ENCODE data around the gene PDE6B. TPM values are rescaled to one million over a fixed set of nuclear protein-coding genes. Genes with fewer than 3 reads are reported as not detected.
"Not testable (repeated sequence)": the region's sequence is repeated elsewhere in the genome, so short reads cannot be mapped to it uniquely, and the experiment has no call there.

Gene PDE6B
- polyA plus RNA-seq, 3 donors = 40.3 to 56.1 (median 46.4) TPM

GRCh38 chr4:703336-704197, 78.2 kb downstream of the PDE6B start:
- DNase-seq = no peak

- DNase-seq = no peak
Measured at GRCh38 chr4:704198-704891, 79.0 kb downstream of the PDE6B start.

- no peak for DNase-seq
Measured at GRCh38 chr4:704971-705277, 79.6 kb downstream of the PDE6B start.

- DNase-seq = peak; percentile 94
Measured at GRCh38 chr4:705278-706082, 80.1 kb downstream of the PDE6B start, which contains the start of gene PCGF3. PCGF3 (plus strand) TSS chr4:705832; CDS start chr4:733681, 27,849 bp downstream.

GRCh38 chr4:706083-706633, 80.8 kb downstream of the PDE6B start:
- not testable (repeated sequence) for DNase-seq

GRCh38 chr4:706834-707598, 81.6 kb downstream of the PDE6B start:
- DNase-seq = no peak

- DNase-seq = no peak
Measured at GRCh38 chr4:707929-708630, 82.7 kb downstream of the PDE6B start.

GRCh38 chr4:708631-708933, 83.2 kb downstream of the PDE6B start:
- no peak for DNase-seq

- no peak for DNase-seq
Measured at GRCh38 chr4:709348-709747, 84.0 kb downstream of the PDE6B start.

GRCh38 chr4:710116-710515, 84.7 kb downstream of the PDE6B start:
- no peak for DNase-seq

GRCh38 chr4:710916-711315, 85.5 kb downstream of the PDE6B start:
- no peak for DNase-seq

- no peak for DNase-seq
Measured at GRCh38 chr4:712093-712492, 86.7 kb downstream of the PDE6B start.

- no peak for DNase-seq
Measured at GRCh38 chr4:712916-713632, 87.7 kb downstream of the PDE6B start.

GRCh38 chr4:714087-714486, 88.7 kb downstream of the PDE6B start:
- DNase-seq = no peak

- no peak for DNase-seq
Measured at GRCh38 chr4:717601-718320, 92.4 kb downstream of the PDE6B start.

- DNase-seq = no peak
Measured at GRCh38 chr4:718460-718859, 93.1 kb downstream of the PDE6B start.

Measured in renal pelvis (tissue), 4 donors.